Middle frontal gyrus (tissue), 1 donor: ENCODE measurements around the gene PPP1CC.
"Not testable (repeated sequence)": the region's sequence is repeated elsewhere in the genome, so short reads cannot be mapped to it uniquely, and the experiment has no call there.

Experiments
- DNase-seq: peaks from one replicate; pipeline ENCODE4 v3.0.0-alpha.2; 2015; ENCODE audit warnings: low spot score; ENCODE audit errors: extremely low spot score

The PPP1CC gene

GRCh38 chr12:110726028-110726427 is 16.7 kb downstream of the PPP1CC start:
- DNase-seq = no peak

- DNase-seq = no peak
These were observed 17.4 kb downstream of the PPP1CC start for GRCh38 chr12:110725267-110725666.

GRCh38 chr12:110722892-110723291 is 19.8 kb downstream of the PPP1CC start:
- DNase-seq = not testable (repeated sequence)

- DNase-seq = no peak
These were observed 21.1 kb downstream of the PPP1CC start for GRCh38 chr12:110721570-110721969.

- DNase-seq = no peak
These were observed 22.2 kb downstream of the PPP1CC start for GRCh38 chr12:110720516-110720915.

GRCh38 chr12:110718222-110718908 is 24.3 kb downstream of the PPP1CC start:
- no peak for DNase-seq

GRCh38 chr12:110717037-110717436 is 25.7 kb downstream of the PPP1CC start:
- no peak for DNase-seq

- no peak for DNase-seq
These were observed 33.8 kb downstream of the PPP1CC start for GRCh38 chr12:110708917-110709316.

GRCh38 chr12:110705309-110705708 is 37.4 kb downstream of the PPP1CC start:
- DNase-seq = no peak

GRCh38 chr12:110704750-110705149 is 37.9 kb downstream of the PPP1CC start:
- DNase-seq = no peak

GRCh38 chr12:110704231-110704630 is 38.5 kb downstream of the PPP1CC start:
- no peak for DNase-seq

GRCh38 chr12:110702081-110702480 is 40.6 kb downstream of the PPP1CC start:
- no peak for DNase-seq

- DNase-seq = no peak
These were observed 42.9 kb downstream of the PPP1CC start for GRCh38 chr12:110699591-110700445.

- DNase-seq = no peak
These were observed 44.4 kb downstream of the PPP1CC start for GRCh38 chr12:110698171-110698902.

GRCh38 chr12:110697236-110697635 is 45.5 kb downstream of the PPP1CC start:
- no peak for DNase-seq

- no peak for DNase-seq
These were observed 46.4 kb downstream of the PPP1CC start for GRCh38 chr12:110696283-110696682.

GRCh38 chr12:110694330-110694901 is 48.3 kb downstream of the PPP1CC start:
- DNase-seq = no peak

GRCh38 chr12:110693731-110694130 is 49.0 kb downstream of the PPP1CC start:
- DNase-seq = no peak

- DNase-seq = no peak
These were observed 52.6 kb downstream of the PPP1CC start for GRCh38 chr12:110690127-110690430.

GRCh38 chr12:110689281-110690126 is 53.2 kb downstream of the PPP1CC start:
- DNase-seq = no peak
